Upper lobe of right lung (tissue), 1 donor: ENCODE results near the gene RASGRF1. TPM values are rescaled to one million over a fixed set of nuclear protein-coding genes. Genes with fewer than 3 reads are reported as not detected.

Source experiments
- ATAC-seq: fragments of 200-7000 bp; cut with Tn5 transposase; one replicate; pipeline ENCODE4 v1.9.1; 2020; ENCODE audit warnings: mild to moderate bottlenecking, moderate library complexity
- DNase-seq: peaks from one replicate; pipeline ENCODE4 v3.0.0-alpha.2; 2020
- H3K27ac ChIP-seq: fragments of 200-600 bp; one replicate; pipeline ENCODE4 v1.8.0; 2022
- H3K27me3 ChIP-seq: fragments of 200-600 bp; one replicate; pipeline ENCODE4 v1.8.0; 2022; ENCODE audit warnings: mild to moderate bottlenecking
- H3K36me3 ChIP-seq: fragments of 200-600 bp; one replicate; pipeline ENCODE4 v1.8.0; 2022
- H3K4me1 ChIP-seq: fragments of 200-600 bp; one replicate; pipeline ENCODE4 v1.8.0; 2022
- H3K4me3 ChIP-seq: fragments of 200-600 bp; one replicate; pipeline ENCODE4 v1.8.0; 2022; ENCODE audit warnings: mild to moderate bottlenecking
- H3K9me3 ChIP-seq: fragments of 200-600 bp; one replicate; pipeline ENCODE4 v1.8.0; 2022
- CTCF ChIP-seq: fragments of 200-600 bp; IDR thresholded peaks from one replicate; pipeline ENCODE4 v1.8.0; 2022; ENCODE audit warnings: antibody characterized with exemption
- intact Hi-C: fragments of 100-400 bp; cut with DNase I; formaldehyde crosslinking; loops from one replicate; pipeline ENCODE4 v1.11.0; 2022
- total RNA-seq: library from RNA; stranded (reverse); fragmentation: NEBNext Ultra II Directional; extraction: Animal tissue kit (Norgen Biotek cat#: 25700); gene quantifications from one replicate; pipeline ENCODE4 v1.2.1, GENCODE V29; 2021
- donor health status: DM: no; HTN: yes; CAD: no; lungs with severe emphysema.

The RASGRF1 gene
- total RNA-seq, 1 donor from 2014 or later = 105 TPM

GRCh38 chr15:79082363-79083070 is 8.1 kb downstream of the RASGRF1 start:
- ATAC-seq (no peak), DNase-seq (peak; percentile 15)
- H3K36me3 ChIP-seq = no peaks in the 10 kb centered on the region
- TF ChIP-seq CTCF = no peak
- H3K27ac ChIP-seq = no peak overlapping the region
- intact Hi-C loops = no loop called here
- H3K4me3 ChIP-seq = no peak overlapping the region
- H3K4me1 ChIP-seq = no peaks in the 10 kb centered on the region
- H3K27me3 ChIP-seq = peaks cover 8% of the 10 kb centered on the region
- no peaks in the 10 kb centered on the region for H3K9me3 ChIP-seq

- no peak for TF ChIP-seq CTCF
- intact Hi-C loops = no loop called here
- DNase-seq (peak; percentile 34), ATAC-seq (no peak)
- Histone ChIP-seq H3K9me3 (no peaks in the 10 kb centered on the region), H3K36me3 (no peaks in the 10 kb centered on the region), H3K4me3 (no peak overlapping the region), H3K27ac (no peak overlapping the region), H3K4me1 (no peaks in the 10 kb centered on the region), H3K27me3 (no peaks in the 10 kb centered on the region)
These were observed 11.7 kb downstream of the RASGRF1 start for GRCh38 chr15:79078763-79079410.

GRCh38 chr15:79078003-79078402 is 12.6 kb downstream of the RASGRF1 start:
- Histone ChIP-seq H3K4me3 (no peak overlapping the region), H3K4me1 (no peaks in the 10 kb centered on the region), H3K9me3 (no peaks in the 10 kb centered on the region), H3K36me3 (no peaks in the 10 kb centered on the region), H3K27ac (no peak overlapping the region), H3K27me3 (no peaks in the 10 kb centered on the region)
- DNase-seq = peak; percentile 32
- no peak for TF ChIP-seq CTCF
- ATAC-seq = no peak
- intact Hi-C loops = no loop called here

GRCh38 chr15:79076661-79077060 is 13.9 kb downstream of the RASGRF1 start:
- no peak overlapping the region for H3K4me3 ChIP-seq
- no peaks in the 10 kb centered on the region for H3K4me1 ChIP-seq
- no peak for ATAC-seq
- peak; percentile 32 for DNase-seq
- TF ChIP-seq CTCF = no peak
- H3K9me3 ChIP-seq = no peaks in the 10 kb centered on the region
- no peaks in the 10 kb centered on the region for H3K27me3 ChIP-seq
- H3K27ac ChIP-seq = no peak overlapping the region
- intact Hi-C loops = no loop called here
- no peaks in the 10 kb centered on the region for H3K36me3 ChIP-seq

GRCh38 chr15:79075256-79075655 is 15.3 kb downstream of the RASGRF1 start:
- Histone ChIP-seq H3K27me3 (no peaks in the 10 kb centered on the region), H3K4me1 (no peaks in the 10 kb centered on the region), H3K27ac (no peak overlapping the region), H3K4me3 (no peak overlapping the region), H3K9me3 (no peaks in the 10 kb centered on the region), H3K36me3 (no peaks in the 10 kb centered on the region)
- no peak for TF ChIP-seq CTCF
- peak; percentile 53 for DNase-seq
- intact Hi-C loops = no loop called here
- no peak for ATAC-seq
